ACC112 (cell line): ENCODE measurements around the gene DNAH12.

Experiments used
- H2AFZ ChIP-seq: fragments of 200-600 bp; sonication (generic); one replicate; pipeline ENCODE4 v1.6.0; 2017; ENCODE audit warnings: antibody characterized with exemption, low read length; ENCODE audit not compliant: unreplicated experiment
- H3K27ac ChIP-seq: fragments of 200-600 bp; sonication (generic); 2 replicates; pipeline ENCODE4 v1.5.1; 2014; ENCODE audit warnings: low read depth, mild to moderate bottlenecking, antibody characterized with exemption, low read length, moderate library complexity
- H3K27me3 ChIP-seq: fragments of 200-600 bp; sonication (generic); 2 replicates; pipeline ENCODE4 v1.6.1; 2014; ENCODE audit warnings: mild to moderate bottlenecking, antibody characterized with exemption, low read length, moderate library complexity, mixed read lengths; ENCODE audit not compliant: insufficient read depth
- H3K36me3 ChIP-seq: fragments of 200-600 bp; sonication (generic); 2 replicates; pipeline ENCODE4 v1.6.1; 2016; ENCODE audit warnings: mild to moderate bottlenecking, antibody characterized with exemption, low read length, moderate library complexity, mixed read lengths; ENCODE audit not compliant: insufficient read depth
- H3K4me1 ChIP-seq: fragments of 200-600 bp; sonication (generic); one replicate; pipeline ENCODE4 v1.6.1; 2016; ENCODE audit warnings: low read length, mixed read lengths; ENCODE audit not compliant: insufficient read depth, unreplicated experiment, control insufficient read depth
- H3K4me3 ChIP-seq: fragments of 200-600 bp; sonication (generic); 2 replicates; pipeline ENCODE4 v1.5.1; 2014; ENCODE audit warnings: mild to moderate bottlenecking, low read depth, low read length
- H3K79me2 ChIP-seq: fragments of 200-600 bp; sonication (generic); one replicate; pipeline ENCODE4 v1.6.0; 2016; ENCODE audit warnings: low read length; ENCODE audit not compliant: control insufficient read depth, unreplicated experiment, insufficient read depth

The DNAH12 gene

GRCh38 chr3:57544181-57545125 is at the start of gene DNAH12:
DNAH12 (minus strand) TSS chr3:57544344; CDS start chr3:57542870, 1,474 bp downstream.
- no peak within 1 kb of the TSS for H3K27ac ChIP-seq
- no peaks in the 10 kb centered on the region for H3K27me3 ChIP-seq
- peak within 1 kb of the TSS; percentile 37 for H3K4me3 ChIP-seq
- H3K36me3 ChIP-seq, result no peaks in the 10 kb centered on the region
- peak within 1 kb of the TSS; percentile 30 for H2AFZ ChIP-seq
- peaks cover 6% of the 10 kb centered on the region for H3K4me1 ChIP-seq
- H3K79me2 ChIP-seq, result no peaks in the 10 kb centered on the region

GRCh38 chr3:57592306-57592705 is 48.2 kb upstream of the DNAH12 start:
- Histone ChIP-seq H3K36me3 (peaks cover 20% of the 10 kb centered on the region), H3K27me3 (no peaks in the 10 kb centered on the region), H3K79me2 (peaks cover 97% of the 10 kb centered on the region), H3K27ac (no peak overlapping the region), H3K4me3 (peak overlapping the region; percentile 96; the same call in 1 of the 2 replicates), H2AFZ (no peak overlapping the region), H3K4me1 (peaks cover 22% of the 10 kb centered on the region)

- H3K79me2 ChIP-seq, result peaks cover 97% of the 10 kb centered on the region
- H3K4me3 ChIP-seq, result no peak overlapping the region
- H3K27me3 ChIP-seq, result no peaks in the 10 kb centered on the region
- H2AFZ ChIP-seq, result no peak overlapping the region
- H3K36me3 ChIP-seq, result peaks cover 19% of the 10 kb centered on the region
- peaks cover 29% of the 10 kb centered on the region for H3K4me1 ChIP-seq
- no peak overlapping the region for H3K27ac ChIP-seq
Measured at GRCh38 chr3:57587905-57588304, 43.8 kb upstream of the DNAH12 start.

- peaks cover 19% of the 10 kb centered on the region for H3K4me1 ChIP-seq
- H3K27ac ChIP-seq, result no peak overlapping the region
- peaks cover 26% of the 10 kb centered on the region for H3K36me3 ChIP-seq
Measured at GRCh38 chr3:57586778-57587177, 42.6 kb upstream of the DNAH12 start.

GRCh38 chr3:57583544-57583943 is 39.4 kb upstream of the DNAH12 start:
- Histone ChIP-seq H3K4me1 (peaks cover 15% of the 10 kb centered on the region), H3K36me3 (peaks cover 32% of the 10 kb centered on the region), H3K27ac (no peak overlapping the region), H2AFZ (no peak overlapping the region), H3K79me2 (peaks cover 92% of the 10 kb centered on the region), H3K27me3 (no peaks in the 10 kb centered on the region), H3K4me3 (no peak overlapping the region)

More at GRCh38 chr3:57586778-57587177, 42.6 kb upstream of the DNAH12 start:
- H3K79me2 ChIP-seq, result peaks cover 95% of the 10 kb centered on the region
- H3K4me3 ChIP-seq, result no peak overlapping the region
- no peaks in the 10 kb centered on the region for H3K27me3 ChIP-seq
- no peak overlapping the region for H2AFZ ChIP-seq

- Histone ChIP-seq H3K27me3 (no peaks in the 10 kb centered on the region), H3K4me3 (no peak overlapping the region), H3K4me1 (peaks cover 10% of the 10 kb centered on the region), H2AFZ (no peak overlapping the region), H3K27ac (no peak overlapping the region), H3K36me3 (peaks cover 37% of the 10 kb centered on the region), H3K79me2 (peaks cover 92% of the 10 kb centered on the region)
Measured at GRCh38 chr3:57582474-57583168, 38.5 kb upstream of the DNAH12 start.

- Histone ChIP-seq H2AFZ (no peak overlapping the region), H3K4me1 (peaks cover 5% of the 10 kb centered on the region), H3K79me2 (peaks cover 72% of the 10 kb centered on the region), H3K4me3 (no peak overlapping the region), H3K27me3 (no peaks in the 10 kb centered on the region), H3K27ac (no peak overlapping the region), H3K36me3 (peaks cover 56% of the 10 kb centered on the region)
Measured at GRCh38 chr3:57577801-57578200, 33.7 kb upstream of the DNAH12 start.

GRCh38 chr3:57575966-57576626 is 32.0 kb upstream of the DNAH12 start:
- Histone ChIP-seq H2AFZ (no peak overlapping the region), H3K4me1 (peaks cover 5% of the 10 kb centered on the region), H3K27ac (peak overlapping the region; percentile 7; the same call in 1 of the 2 replicates), H3K36me3 (peaks cover 56% of the 10 kb centered on the region), H3K4me3 (no peak overlapping the region), H3K27me3 (no peaks in the 10 kb centered on the region), H3K79me2 (peaks cover 60% of the 10 kb centered on the region)

GRCh38 chr3:57572096-57572495 is 28.0 kb upstream of the DNAH12 start:
- H3K36me3 ChIP-seq, result peaks cover 41% of the 10 kb centered on the region
- peaks cover 5% of the 10 kb centered on the region for H3K4me1 ChIP-seq
- no peak overlapping the region for H3K27ac ChIP-seq
- peaks cover 24% of the 10 kb centered on the region for H3K79me2 ChIP-seq
- no peak overlapping the region for H2AFZ ChIP-seq
- H3K4me3 ChIP-seq, result no peak overlapping the region
- H3K27me3 ChIP-seq, result no peaks in the 10 kb centered on the region

- no peak overlapping the region for H3K4me3 ChIP-seq
- peaks cover 15% of the 10 kb centered on the region for H3K79me2 ChIP-seq
- H3K36me3 ChIP-seq, result peaks cover 33% of the 10 kb centered on the region
- H3K4me1 ChIP-seq, result no peaks in the 10 kb centered on the region
- no peak overlapping the region for H3K27ac ChIP-seq
- no peaks in the 10 kb centered on the region for H3K27me3 ChIP-seq
- H2AFZ ChIP-seq, result no peak overlapping the region
Measured at GRCh38 chr3:57570878-57571277, 26.7 kb upstream of the DNAH12 start.
